WTC11 (cell line): Measurements from ENCODE around the gene ATP5F1D. TPM values are rescaled to one million over a fixed set of nuclear protein-coding genes. Genes with fewer than 3 reads are reported as not detected.

Experiments
- ATAC-seq: fragments of 200-7000 bp; cut with Tn5 transposase; 2 replicates; pipeline ENCODE4 v1.10.0; 2021; ENCODE audit warnings: mild to moderate bottlenecking, moderate library complexity
- CTCF ChIA-PET: fragments of 300-600 bp; sonication (Branson Sonifier 250); formaldehyde crosslinking; loops from one replicate; lab custom pipeline; 2021; ENCODE audit warnings: antibody characterized with exemption; lab: Charles Lee
- POLR2A ChIA-PET: fragments of 350-600 bp; sonication (Branson Sonifier 250); formaldehyde crosslinking; loops from one replicate; lab custom pipeline; 2021; ENCODE audit warnings: antibody characterized with exemption; lab: Charles Lee
- DNase-seq: peaks from one replicate; pipeline ENCODE4 v3.0.0; 2021; ENCODE audit warnings: low spot score
- H3K27ac Mint-ChIP-seq: 2 replicates; pipeline ENCODE4 v1.8.0; 2021; ENCODE audit warnings: mixed read lengths
- H3K27me3 Mint-ChIP-seq: 2 replicates; pipeline ENCODE4 v1.8.0; 2021; ENCODE audit warnings: low read depth, mild to moderate bottlenecking, moderate library complexity, mixed read lengths
- H3K36me3 Mint-ChIP-seq: 2 replicates; pipeline ENCODE4 v1.8.0; 2021; ENCODE audit warnings: mixed read lengths
- H3K4me1 Mint-ChIP-seq: 2 replicates; pipeline ENCODE4 v1.8.0; 2022; ENCODE audit warnings: mixed read lengths
- H3K4me3 Mint-ChIP-seq: 2 replicates; pipeline ENCODE4 v1.8.0; 2021; ENCODE audit warnings: mild to moderate bottlenecking, moderate library complexity, mixed read lengths
- H3K9me3 Mint-ChIP-seq: 2 replicates; pipeline ENCODE4 v1.8.0; 2021; ENCODE audit warnings: mixed read lengths
- AFF4 ChIP-seq: sonication (generic); formaldehyde crosslinking; IDR thresholded peaks from 2 replicates; pipeline ENCODE4 v1.8.1; 2023; ENCODE audit warnings: mild to moderate bottlenecking, missing genetic modification reagents, borderline replicate concordance
- CREB1 ChIP-seq: sonication (generic); formaldehyde crosslinking; IDR thresholded peaks from 2 replicates; pipeline ENCODE4 v1.8.0; 2023; ENCODE audit warnings: mild to moderate bottlenecking, missing genetic modification reagents
- CREM ChIP-seq: sonication (generic); formaldehyde crosslinking; IDR thresholded peaks from 2 replicates; pipeline ENCODE4 v1.8.1; 2022; ENCODE audit warnings: mild to moderate bottlenecking, missing genetic modification reagents, moderate library complexity
- CTCF ChIP-seq: fragments of 200-600 bp; IDR thresholded peaks from 2 replicates; pipeline ENCODE4 v1.8.0; 2022; ENCODE audit warnings: antibody characterized with exemption
- FOXJ3 ChIP-seq: sonication (generic); formaldehyde crosslinking; IDR thresholded peaks from 2 replicates; pipeline ENCODE4 v1.9.0; 2021; ENCODE audit warnings: missing genetic modification reagents, mild to moderate bottlenecking, borderline replicate concordance
- FOXP4 ChIP-seq: sonication (generic); formaldehyde crosslinking; IDR thresholded peaks from 2 replicates; pipeline ENCODE4 v1.8.0; 2022; ENCODE audit warnings: mild to moderate bottlenecking, missing genetic modification reagents
- IRF1 ChIP-seq: sonication (generic); formaldehyde crosslinking; IDR thresholded peaks from 2 replicates; pipeline ENCODE4 v1.8.0; 2023; ENCODE audit warnings: missing genetic modification reagents
- IRF2 ChIP-seq: sonication (generic); formaldehyde crosslinking; IDR thresholded peaks from 2 replicates; pipeline ENCODE4 v1.8.0; 2022; ENCODE audit warnings: low read depth, missing genetic modification reagents, borderline replicate concordance
- MXD4 ChIP-seq: fragments of 250-450 bp; sonication (Bioruptor Pico); IDR thresholded peaks from 2 replicates; pipeline ENCODE4 v1.8.0; 2021; ENCODE audit warnings: mild to moderate bottlenecking, moderate library complexity, borderline replicate concordance
- NFATC4 ChIP-seq: fragments of 250-450 bp; sonication (Bioruptor Pico); IDR thresholded peaks from 2 replicates; pipeline ENCODE4 v1.9.0; 2021; ENCODE audit warnings: mild to moderate bottlenecking
- PRDM15 ChIP-seq: sonication (generic); formaldehyde crosslinking; IDR thresholded peaks from 2 replicates; pipeline ENCODE4 v1.8.0; 2022; ENCODE audit warnings: missing genetic modification reagents
- PRRX2 ChIP-seq: fragments of 250-450 bp; sonication (Bioruptor Pico); IDR thresholded peaks from 2 replicates; pipeline ENCODE4 v1.8.0; 2021; ENCODE audit warnings: mild to moderate bottlenecking
- SMAD4 ChIP-seq: sonication (generic); formaldehyde crosslinking; IDR thresholded peaks from 2 replicates; pipeline ENCODE4 v1.8.0; 2022; ENCODE audit warnings: mild to moderate bottlenecking, missing genetic modification reagents
- USF2 ChIP-seq: sonication (generic); formaldehyde crosslinking; IDR thresholded peaks from 2 replicates; pipeline ENCODE4 v1.8.1; 2023; ENCODE audit warnings: mild to moderate bottlenecking, missing genetic modification reagents, moderate library complexity
- ZBTB21 ChIP-seq: sonication (generic); formaldehyde crosslinking; IDR thresholded peaks from 2 replicates; pipeline ENCODE4 v1.8.1; 2023; ENCODE audit warnings: mild to moderate bottlenecking, missing genetic modification reagents, borderline replicate concordance
- ZNF121 ChIP-seq: sonication (generic); formaldehyde crosslinking; IDR thresholded peaks from 2 replicates; pipeline ENCODE4 v1.8.0; 2023; ENCODE audit warnings: missing genetic modification reagents
- ZNF317 ChIP-seq: sonication (generic); formaldehyde crosslinking; IDR thresholded peaks from 2 replicates; pipeline ENCODE4 v1.8.1; 2023; ENCODE audit warnings: low read depth, mild to moderate bottlenecking, moderate library complexity, missing genetic modification reagents, borderline replicate concordance
- ZNF423 ChIP-seq: fragments of 250-450 bp; sonication (Bioruptor Pico); IDR thresholded peaks from 2 replicates; pipeline ENCODE4 v2.1.2; 2022; ENCODE audit warnings: mild to moderate bottlenecking, moderate library complexity
- total RNA-seq: library from RNA; stranded (reverse); gene quantifications from 3 replicates; pipeline ENCODE4 v1.2.3, GENCODE V29; 2021

Gene ATP5F1D
- total RNA-seq, 1 experiment from 2014 or later: 277 TPM

- POLR2A ChIA-PET: interaction anchor here (0.6 to 1.7 kb wide), 2 partner anchors 27 to 30 kb away, joined by 3 to 6 read pairs; partner anchors contain the start of gene CIRBP
- Mint-ChIP-seq H3K4me1 (peaks cover 17% of the 10 kb centered on the region), H3K27me3 (peaks cover 4% of the 10 kb centered on the region; the same call in 1 of the 2 replicates), H3K4me3 (peak overlapping the region; percentile 76), H3K36me3 (no peaks in the 10 kb centered on the region), H3K27ac (peak overlapping the region; percentile 84; the same call in 1 of the 2 replicates), H3K9me3 (no peaks in the 10 kb centered on the region)
- CTCF ChIA-PET: interaction anchor here (2.3 to 9.7 kb wide), 2 partner anchors 23 to 126 kb away, joined by 10 to 648 read pairs; partner anchors contain the start of gene CIRBP
- no peak for TF ChIP-seq AFF4 (CRISPR knock-in tag)
- no peak for TF ChIP-seq MXD4 (CRISPR knock-in tag)
- ATAC-seq (no peak), DNase-seq (no peak)
Observed at GRCh38 chr19:1239420-1239795, 2.1 kb upstream of the ATP5F1D start.

- Mint-ChIP-seq H3K9me3 (no peaks in the 10 kb centered on the region), H3K36me3 (no peaks in the 10 kb centered on the region), H3K4me3 (peak overlapping the region; percentile 76), H3K27me3 (peaks cover 4% of the 10 kb centered on the region; the same call in 1 of the 2 replicates), H3K4me1 (peaks cover 22% of the 10 kb centered on the region), H3K27ac (peak overlapping the region; percentile 84; the same call in 1 of the 2 replicates)
- ChIA-PET POLR2A (interaction anchor here (0.6 to 1.7 kb wide), 2 partner anchors 27 to 29 kb away, joined by 3 to 4 read pairs; no protein-coding TSS in a partner anchor), CTCF (interaction anchor here (0.6 to 9.7 kb wide), 13 partner anchors 15 to 594 kb away, joined by 3 to 648 read pairs (median 6); partner anchors contain the start of genes ARHGAP45 and CIRBP)
- ATAC-seq: peak; percentile 20
- peak; percentile 93 for DNase-seq
- TF ChIP-seq CTCF: peak; percentile 94
- TF ChIP-seq PRRX2 (CRISPR knock-in tag): no peak
- TF ChIP-seq IRF1 (CRISPR knock-in tag): no peak
- no peak for TF ChIP-seq FOXP4 (CRISPR knock-in tag)
- TF ChIP-seq ZBTB21 (CRISPR knock-in tag): peak; percentile 98
- peak; percentile 46; the same call in 1 of the 2 replicates for TF ChIP-seq ZNF121 (CRISPR knock-in tag)
- TF ChIP-seq CREB1 (CRISPR knock-in tag): no peak
- TF ChIP-seq FOXJ3 (CRISPR knock-in tag): no peak
- TF ChIP-seq CREM (CRISPR knock-in tag): peak; percentile 95
- TF ChIP-seq ZNF317 (CRISPR knock-in tag): no peak
- TF ChIP-seq IRF2 (CRISPR knock-in tag): no peak
- no peak for TF ChIP-seq NFATC4
- TF ChIP-seq ZNF423 (CRISPR knock-in tag): peak; percentile 75
- TF ChIP-seq USF2 (CRISPR knock-in tag): peak; percentile 58
- no peak for TF ChIP-seq PRDM15
- TF ChIP-seq SMAD4 (CRISPR knock-in tag): no peak
Observed at GRCh38 chr19:1239796-1240737, 1.5 kb upstream of the ATP5F1D start.
